Measurements from ENCODE around the gene AKT1S1. TPM values are rescaled to one million over a fixed set of nuclear protein-coding genes. Genes with fewer than 3 reads are reported as not detected.

Gene AKT1S1
- total and polyA plus RNA-seq, 2 donors (not counting 3 experiments of a cell fraction or from before 2014, with no cell fraction given), result 64.2 to 68.3 TPM

DNA sequence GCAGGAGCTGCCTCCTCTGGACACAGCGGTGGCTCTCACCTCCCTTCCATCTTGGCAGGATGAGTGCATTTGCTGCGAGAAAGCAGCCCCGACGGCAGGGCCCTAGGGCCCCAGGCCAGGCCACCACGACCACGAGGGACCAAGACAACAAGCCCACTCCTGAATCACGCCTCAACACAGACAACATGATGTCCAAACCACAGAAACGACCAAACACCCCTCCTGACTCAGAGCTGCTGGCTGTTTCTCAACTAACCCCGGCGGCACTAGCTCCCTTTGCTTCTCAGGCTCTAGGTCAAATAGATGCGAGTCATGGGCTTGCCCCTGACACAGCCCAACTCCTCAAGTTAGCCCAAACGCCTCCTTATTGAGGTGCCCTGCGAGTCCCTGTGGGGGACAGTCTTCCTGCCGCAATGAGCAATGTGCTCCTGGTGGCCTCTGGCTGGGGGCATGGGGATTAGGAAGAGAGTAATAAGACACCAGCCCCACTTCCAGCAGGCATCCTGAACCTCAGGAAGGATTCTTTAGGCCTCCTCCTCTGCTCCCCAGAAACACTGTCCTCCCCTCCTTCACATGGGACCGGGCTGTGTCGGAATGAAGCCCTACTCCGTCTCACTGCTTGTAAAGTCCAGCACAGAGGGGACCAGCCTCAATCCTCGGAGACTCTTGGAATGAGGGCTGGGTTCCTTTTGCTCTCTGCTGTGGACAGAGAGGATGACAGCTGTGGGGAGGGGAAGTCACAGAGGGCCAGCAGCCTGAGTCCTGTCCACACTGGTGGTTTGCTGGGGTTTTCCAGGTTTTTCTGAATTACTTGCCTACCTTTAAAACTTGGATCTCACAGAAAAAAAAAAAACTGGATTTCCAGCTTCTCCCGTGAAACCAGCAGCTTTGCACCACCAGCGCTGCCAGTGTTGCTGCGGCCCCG is 45.0 kb upstream of the AKT1S1 start:
- Histone ChIP-seq H4K20me1 (replicated peaks; ENCODE audit: control insufficient read depth, extremely low read depth, insufficient read depth, low read length) (no peaks in the 10 kb centered on the region), H3K36me3 (ENCODE audit: control insufficient read depth in 2 of 2, extremely low read depth in 1 of 2, insufficient read depth in 2 of 2, low read length in 2 of 2) (peaks cover 3 to 25% of the 10 kb centered on the region in 2 experiments), H3K9ac (replicated peaks; ENCODE audit: extremely low read depth, insufficient read depth, low read length) (no peak overlapping the region), H3K9me3 (replicated peaks; ENCODE audit: control insufficient read depth, insufficient read depth, low read length) (no peaks in the 10 kb centered on the region), H3K27ac (ENCODE audit: insufficient read depth, low read depth, low read length) (no peak overlapping the region), H3K9me1 (replicated peaks; ENCODE audit: control insufficient read depth, extremely low read depth, insufficient read depth, low read length) (no peaks in the 10 kb centered on the region), H3K4me2 (ENCODE audit: insufficient read depth, low read length) (no peak overlapping the region), H3K4me1 (ENCODE audit: control insufficient read depth, extremely low read depth, insufficient read depth, low read length) (peaks cover under 1% of the 10 kb centered on the region), H3K27me3 (ENCODE audit: control insufficient read depth in 2 of 2, insufficient read depth in 2 of 2, low read length in 2 of 2) (no peaks in the 10 kb centered on the region), H2AFZ (ENCODE audit: low read depth, low read length) (no peak overlapping the region), H3K4me3 (replicated peaks in 1 of 3; ENCODE audit: insufficient read depth in 1 of 3, low read depth in 1 of 3, low read length in 3 of 3) (no peak overlapping the region), H3K79me2 (ENCODE audit: control insufficient read depth, insufficient read depth, low read length) (peaks cover 85% of the 10 kb centered on the region)
- ChIA-PET CTCF (interaction anchor here (1.3 kb wide), 1 partner anchor 27 kb away, joined by 3 read pairs; no protein-coding TSS in a partner anchor), POLR2A (no interaction called here)
- FAIRE-seq, result no peak
- no TSS peak for BruUV-seq (replicated peaks)
- intact Hi-C loops (cut with micrococcal nuclease) (no loop called here), dilution Hi-C loops (cut with MboI; ENCODE audit: extremely low pct_ligation_motif_present, low sequenced_read_pairs) (no loop called here)
- no peak for DNase-seq (ENCODE audit: low read depth, low spot score)
- TF ChIP-seq FOS (IDR thresholded peaks at IDR 0.05; ENCODE audit: borderline replicate concordance, insufficient read depth, low read length), result no peak
- no peak for TF ChIP-seq EZH2 (IDR thresholded peaks at IDR 0.05; ENCODE audit: borderline replicate concordance, low read depth, low read length, severe bottlenecking)
- no peak for TF ChIP-seq POLR2AphosphoS5 (IDR thresholded peaks at IDR 0.05; ENCODE audit: insufficient read depth, low read depth, low read length)
- TF ChIP-seq POLR2A (IDR thresholded peaks at IDR 0.05; ENCODE audit: low read depth, low read length), result no peak
- TF ChIP-seq, protein P1, sequence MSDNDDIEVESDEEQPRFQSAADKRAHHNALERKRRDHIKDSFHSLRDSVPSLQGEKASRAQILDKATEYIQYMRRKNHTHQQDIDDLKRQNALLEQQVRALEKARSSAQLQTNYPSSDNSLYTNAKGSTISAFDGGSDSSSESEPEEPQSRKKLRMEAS (IDR thresholded peaks at IDR 0.05; ENCODE audit: insufficient read depth, insufficient read length), result no peak
- TF ChIP-seq MYC (IDR thresholded peaks at IDR 0.05; ENCODE audit: low read depth, low read length), result no peak

Measured in endothelial cell of umbilical vein (primary cell).